H9 (cell line): ENCODE data around the gene PRR14. TPM values are rescaled to one million over a fixed set of nuclear protein-coding genes. Genes with fewer than 3 reads are reported as not detected.

Source experiments
- DNase-seq: peaks from one replicate; pipeline ENCODE4 v3.0.0-alpha.2; 2017
- H2AFZ ChIP-seq: one replicate; pipeline ENCODE4 v1.6.1; 2013; ENCODE audit warnings: mild to moderate bottlenecking, low read length, control low read depth, moderate library complexity
- H2AK5ac ChIP-seq: 2 replicates; pipeline ENCODE4 v1.6.1; 2013; ENCODE audit warnings: low read length, control low read depth, mixed read lengths; ENCODE audit not compliant: insufficient read length
- H2BK120ac ChIP-seq: one replicate; pipeline ENCODE4 v1.6.1; 2013; ENCODE audit warnings: low read depth, mild to moderate bottlenecking, low read length, control low read depth, inconsistent platforms; ENCODE audit not compliant: poor library complexity, severe bottlenecking
- H2BK12ac ChIP-seq: 2 replicates; pipeline ENCODE4 v1.6.1; 2013; ENCODE audit warnings: low read length, control low read depth, mixed read lengths, low read depth; ENCODE audit not compliant: insufficient read length
- H2BK15ac ChIP-seq: 2 replicates; pipeline ENCODE4 v1.6.1; 2013; ENCODE audit warnings: low read depth, low read length, control low read depth
- H2BK20ac ChIP-seq: one replicate; pipeline ENCODE4 v1.6.1; 2013; ENCODE audit warnings: low read depth, mild to moderate bottlenecking, low read length, control low read depth, inconsistent platforms; ENCODE audit not compliant: poor library complexity, severe bottlenecking
- H2BK5ac ChIP-seq: 2 replicates; pipeline ENCODE4 v1.6.1; 2013; ENCODE audit warnings: low read length, control low read depth, mixed read lengths; ENCODE audit not compliant: insufficient read length
- H3K14ac ChIP-seq: 2 replicates; pipeline ENCODE4 v1.6.1; 2013; ENCODE audit warnings: low read length, control low read depth; ENCODE audit not compliant: insufficient read depth
- H3K18ac ChIP-seq: 2 replicates; pipeline ENCODE4 v1.6.1; 2013; ENCODE audit warnings: low read depth, mild to moderate bottlenecking, mixed read lengths, low read length, control low read depth; ENCODE audit not compliant: insufficient read length
- H3K23ac ChIP-seq: 2 replicates; pipeline ENCODE4 v1.6.1; 2013; ENCODE audit warnings: low read length, control low read depth, mixed read lengths, low read depth; ENCODE audit not compliant: insufficient read length
- H3K23me2 ChIP-seq: 2 replicates; pipeline ENCODE4 v1.6.1; 2013; ENCODE audit warnings: low read depth, mild to moderate bottlenecking, mixed read lengths, low read length, control low read depth; ENCODE audit not compliant: insufficient read length, poor library complexity, severe bottlenecking
- H3K27ac ChIP-seq: 2 replicates; pipeline ENCODE4 v1.5.1; 2013; ENCODE audit warnings: low read length, control low read depth, mixed read lengths, low read depth; ENCODE audit not compliant: insufficient read length
- H3K27me3 ChIP-seq: 2 replicates; pipeline ENCODE4 v1.6.1; 2013; ENCODE audit warnings: low read length, control low read depth, inconsistent platforms; ENCODE audit not compliant: insufficient read depth
- H3K4ac ChIP-seq: 2 replicates; pipeline ENCODE4 v1.6.1; 2013; ENCODE audit warnings: low read depth, mild to moderate bottlenecking, control low read depth, inconsistent platforms, low read length, moderate library complexity
- H3K4me1 ChIP-seq: 2 replicates; pipeline ENCODE4 v1.6.1; 2013; ENCODE audit warnings: low read length, control low read depth, inconsistent platforms; ENCODE audit not compliant: insufficient read depth
- H3K4me2 ChIP-seq: 2 replicates; pipeline ENCODE4 v1.6.1; 2013; ENCODE audit warnings: low read length, control low read depth, mixed read lengths; ENCODE audit not compliant: insufficient read length, insufficient read depth
- H3K56ac ChIP-seq: 2 replicates; pipeline ENCODE4 v1.6.1; 2013; ENCODE audit warnings: low read depth, mild to moderate bottlenecking, mixed read lengths, low read length, control low read depth; ENCODE audit not compliant: insufficient read length
- H3K79me1 ChIP-seq: 2 replicates; pipeline ENCODE4 v1.6.1; 2013; ENCODE audit warnings: low read depth, mild to moderate bottlenecking, moderate library complexity, low read length, control low read depth, inconsistent platforms; ENCODE audit not compliant: insufficient read depth, poor library complexity, severe bottlenecking
- H3K79me2 ChIP-seq: 2 replicates; pipeline ENCODE4 v1.6.1; 2013; ENCODE audit warnings: low read length, control low read depth, inconsistent platforms; ENCODE audit not compliant: insufficient read depth
- H3K9ac ChIP-seq: 2 replicates; pipeline ENCODE4 v1.6.1; 2013; ENCODE audit warnings: low read length, control low read depth, mixed read lengths; ENCODE audit not compliant: insufficient read length; ENCODE audit errors: extremely low read depth
- H3K9me3 ChIP-seq: one replicate; pipeline ENCODE4 v1.6.1; 2013; ENCODE audit warnings: low read depth, low read length, inconsistent platforms; ENCODE audit not compliant: control insufficient read depth
- H3T11ph ChIP-seq: one replicate; pipeline ENCODE4 v1.6.1; 2013; ENCODE audit warnings: mild to moderate bottlenecking, low read length, control low read depth, inconsistent platforms
- H4K20me1 ChIP-seq: one replicate; pipeline ENCODE4 v1.6.1; 2013; ENCODE audit not compliant: control insufficient read depth, insufficient read length, insufficient read depth
- H4K5ac ChIP-seq: 2 replicates; pipeline ENCODE4 v1.6.1; 2013; ENCODE audit warnings: low read depth, mild to moderate bottlenecking, mixed read lengths, low read length, control low read depth; ENCODE audit not compliant: insufficient read length
- H4K8ac ChIP-seq: replicated peaks from 2 replicates; pipeline ENCODE4 v1.6.1; 2013; ENCODE audit warnings: low read length, control low read depth, mixed read lengths, low read depth; ENCODE audit not compliant: insufficient read length
- H4K91ac ChIP-seq: 2 replicates; pipeline ENCODE4 v1.6.1; 2013; ENCODE audit warnings: low read depth, mild to moderate bottlenecking, moderate library complexity, mixed read lengths, low read length, control low read depth; ENCODE audit not compliant: insufficient read length
- H3K27ac Mint-ChIP-seq, 3 experiments: 2 replicates in 2 of 3; 3 replicates in 1 of 3; pipeline ENCODE4 v1.8.0; 2020 to 2021; ENCODE audit warnings: mixed read lengths in 3 of 3, mild to moderate bottlenecking in 1 of 3, moderate library complexity in 1 of 3
- H3K27me3 Mint-ChIP-seq: 2 replicates; pipeline ENCODE4 v1.8.0; 2021; ENCODE audit warnings: low read depth, mild to moderate bottlenecking, moderate library complexity, mixed read lengths
- H3K36me3 Mint-ChIP-seq, 3 experiments: 2 replicates in 2 of 3; 3 replicates in 1 of 3; pipeline ENCODE4 v1.8.0; 2020 to 2021; ENCODE audit warnings: low read depth in 3 of 3, mixed read lengths in 3 of 3; ENCODE audit not compliant: insufficient read depth in 1 of 3
- H3K4me1 Mint-ChIP-seq, 2 experiments: 2 replicates each; pipeline ENCODE4 v1.8.0; 2020; ENCODE audit warnings: mixed read lengths in 2 of 2
- H3K4me3 Mint-ChIP-seq, 2 experiments: 2 replicates in 1 of 2; 3 replicates in 1 of 2; pipeline ENCODE4 v1.8.0; 2020 to 2021; ENCODE audit warnings: mild to moderate bottlenecking in 2 of 2, mixed read lengths in 2 of 2, moderate library complexity in 1 of 2
- H3K9me3 Mint-ChIP-seq, 2 experiments: 2 replicates in 1 of 2; 3 replicates in 1 of 2; pipeline ENCODE4 v1.8.0; 2020; ENCODE audit warnings: mild to moderate bottlenecking in 2 of 2, mixed read lengths in 2 of 2, moderate library complexity in 1 of 2
- WGBS: extraction: QIAGEN DNeasy Blood & Tissue Kit; methylation state at CpG from one replicate; pipeline ENCODE4 v1.1.7; 2013; ENCODE audit warnings: missing lambda C conversion rate, low lambda C conversion rate, mixed read lengths; ENCODE audit not compliant: insufficient read length; ENCODE audit errors: extremely low coverage; 5-methylcytosine and 5-hydroxymethylcytosine counted together
- total RNA-seq: library from RNA; stranded (reverse); gene quantifications from 2 replicates; pipeline ENCODE4 v1.2.1, GENCODE V29; 2021
- TF ChIP-seq, protein P1 (sequence below): fragments of 200-600 bp; sonication (generic); conservative IDR thresholded peaks from 3 replicates; pipeline ENCODE4 v1.8.0; 2021; ENCODE audit warnings: antibody characterized with exemption, mild to moderate bottlenecking

PRR14 gene
- total RNA-seq, 1 experiment from 2014 or later: 11.6 TPM

DNA sequence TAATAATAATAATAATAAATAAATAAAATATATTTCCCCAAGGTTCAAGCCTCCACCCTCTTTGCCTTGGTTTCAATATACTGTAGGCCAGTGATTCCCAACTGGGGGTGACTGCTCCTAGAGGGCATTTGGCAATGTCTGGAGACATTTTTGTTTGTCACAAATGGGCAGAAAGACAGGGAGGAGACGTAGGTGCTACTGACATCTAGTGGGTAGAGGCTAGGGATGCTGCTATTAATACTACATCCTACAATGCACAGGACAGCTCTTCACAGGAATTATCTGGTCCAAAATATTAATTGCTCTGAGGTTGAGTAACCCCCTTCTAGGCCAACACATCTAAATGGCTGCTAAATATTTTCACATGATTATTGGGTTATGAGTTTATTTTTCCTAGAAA is 12.8 kb upstream of the PRR14 start:
- Histone ChIP-seq H2AK5ac (no peak overlapping the region), H2BK12ac (no peak overlapping the region), H4K20me1 (no peaks in the 10 kb centered on the region), H3K4me1 (no peaks in the 10 kb centered on the region), H3K56ac (no peak overlapping the region), H3K23ac (no peak overlapping the region), H3K9ac (no peak overlapping the region), H2BK15ac (no peak overlapping the region), H3K23me2 (no peaks in the 10 kb centered on the region), H2BK120ac (no peak overlapping the region), H4K8ac (no peak overlapping the region), H3K14ac (no peak overlapping the region), H2AFZ (no peak overlapping the region), H3K79me2 (no peaks in the 10 kb centered on the region), H3K79me1 (no peaks in the 10 kb centered on the region), H4K5ac (no peak overlapping the region), H3K18ac (no peak overlapping the region), H3T11ph (no peak overlapping the region), H4K91ac (no peak overlapping the region), H3K9me3 (no peaks in the 10 kb centered on the region), H3K27me3 (no peaks in the 10 kb centered on the region), H3K4ac (no peak overlapping the region), H3K4me2 (no peak overlapping the region), H3K27ac (no peak overlapping the region), H2BK5ac (no peak overlapping the region), H2BK20ac (no peak overlapping the region)
- Mint-ChIP-seq H3K27ac (no peak overlapping the region; a peak in 1 of 7 replicates), H3K27me3 (peaks cover 15% of the 10 kb centered on the region), H3K4me1 (peaks cover 8% of the 10 kb centered on the region in 2 experiments), H3K36me3 (no peaks in the 10 kb centered on the region; a peak in 1 of 7 replicates), H3K4me3 (no peak overlapping the region; a peak in 1 of 5 replicates), H3K9me3 (no peaks in the 10 kb centered on the region)
- no CpG with 5 or more reads among the region's 1 CpG for WGBS
- no peak for DNase-seq
- TF ChIP-seq, protein P1, sequence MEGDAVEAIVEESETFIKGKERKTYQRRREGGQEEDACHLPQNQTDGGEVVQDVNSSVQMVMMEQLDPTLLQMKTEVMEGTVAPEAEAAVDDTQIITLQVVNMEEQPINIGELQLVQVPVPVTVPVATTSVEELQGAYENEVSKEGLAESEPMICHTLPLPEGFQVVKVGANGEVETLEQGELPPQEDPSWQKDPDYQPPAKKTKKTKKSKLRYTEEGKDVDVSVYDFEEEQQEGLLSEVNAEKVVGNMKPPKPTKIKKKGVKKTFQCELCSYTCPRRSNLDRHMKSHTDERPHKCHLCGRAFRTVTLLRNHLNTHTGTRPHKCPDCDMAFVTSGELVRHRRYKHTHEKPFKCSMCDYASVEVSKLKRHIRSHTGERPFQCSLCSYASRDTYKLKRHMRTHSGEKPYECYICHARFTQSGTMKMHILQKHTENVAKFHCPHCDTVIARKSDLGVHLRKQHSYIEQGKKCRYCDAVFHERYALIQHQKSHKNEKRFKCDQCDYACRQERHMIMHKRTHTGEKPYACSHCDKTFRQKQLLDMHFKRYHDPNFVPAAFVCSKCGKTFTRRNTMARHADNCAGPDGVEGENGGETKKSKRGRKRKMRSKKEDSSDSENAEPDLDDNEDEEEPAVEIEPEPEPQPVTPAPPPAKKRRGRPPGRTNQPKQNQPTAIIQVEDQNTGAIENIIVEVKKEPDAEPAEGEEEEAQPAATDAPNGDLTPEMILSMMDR: peak; percentile 66
